ENCODE measurements around the gene KCNE5. TPM values are rescaled to one million over a fixed set of nuclear protein-coding genes. Genes with fewer than 3 reads are reported as not detected.
"Not testable (repeated sequence)": the region's sequence is repeated elsewhere in the genome, so short reads cannot be mapped to it uniquely, and the experiment has no call there.

Gene KCNE5
- total RNA-seq, 2 experiments from 2014 or later: 0.42 to 0.71 TPM

GRCh38 chrX:109622270-109622669, 2.7 kb downstream of the KCNE5 start:
- CTCF ChIA-PET: no interaction called here
- POLR2A ChIA-PET: no interaction called here

DNA sequence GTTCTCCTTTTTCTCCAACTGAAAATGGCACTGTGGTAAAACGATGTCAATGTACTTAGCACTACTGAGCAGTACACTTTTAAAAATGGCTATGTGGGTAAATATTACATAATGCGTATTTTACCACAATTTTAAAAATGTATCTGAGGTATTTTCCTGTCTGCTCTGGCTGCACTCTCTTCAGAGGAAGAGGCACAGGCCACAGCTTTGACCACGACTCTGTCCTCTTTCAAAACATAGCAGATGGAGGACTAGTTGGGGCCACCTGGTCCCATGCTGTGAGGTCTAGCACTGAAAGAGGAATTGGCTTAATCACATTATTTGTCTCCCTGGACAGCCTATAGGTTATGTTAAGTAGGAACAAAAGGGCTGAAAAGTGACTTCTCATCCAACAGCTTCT, 5.2 kb downstream of the KCNE5 start:
- CTCF ChIA-PET: no interaction called here
- POLR2A ChIA-PET: no interaction called here

DNA sequence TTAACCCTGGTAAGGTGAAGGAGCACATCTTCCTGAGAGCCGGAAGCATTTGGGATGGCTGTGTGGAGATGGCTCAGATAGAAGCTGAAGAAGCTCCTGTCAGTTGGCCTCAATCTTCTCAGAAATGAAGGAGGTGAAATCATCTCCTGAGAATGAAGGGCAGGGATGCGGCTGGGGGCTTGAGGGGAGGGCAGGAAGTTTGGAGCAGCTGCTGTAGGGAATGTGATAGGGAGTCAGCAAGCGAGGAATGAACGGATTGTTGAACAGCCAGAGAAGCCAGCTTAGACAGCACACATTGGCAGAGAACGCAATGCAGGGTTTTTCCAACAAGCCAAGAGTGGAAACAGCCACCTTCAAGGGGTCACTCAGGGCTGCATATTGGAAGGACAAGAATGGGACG, 10.0 kb downstream of the KCNE5 start:
- ChIA-PET CTCF (no interaction called here), POLR2A (no interaction called here)

DNA sequence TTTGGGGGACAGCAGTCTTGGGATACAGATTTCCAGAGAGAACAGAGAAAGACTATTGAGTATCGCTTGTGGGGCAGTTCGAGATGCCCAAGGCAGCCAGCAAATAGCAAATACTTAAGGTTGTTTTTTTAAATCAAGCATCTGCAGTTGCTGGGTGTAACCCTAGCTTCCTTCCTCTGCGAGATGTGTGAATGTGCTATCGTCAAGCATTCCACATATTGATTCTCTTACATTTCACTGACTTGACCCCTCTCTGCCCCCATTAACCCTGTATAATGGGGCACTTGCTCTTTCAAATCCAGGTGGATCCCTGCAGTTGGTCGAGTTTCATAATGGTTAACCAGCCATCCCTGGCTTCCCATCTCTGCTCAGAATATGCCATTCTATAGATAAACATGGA, 23.5 kb downstream of the KCNE5 start:
- ChIA-PET CTCF (no interaction called here), POLR2A (no interaction called here)

DNA sequence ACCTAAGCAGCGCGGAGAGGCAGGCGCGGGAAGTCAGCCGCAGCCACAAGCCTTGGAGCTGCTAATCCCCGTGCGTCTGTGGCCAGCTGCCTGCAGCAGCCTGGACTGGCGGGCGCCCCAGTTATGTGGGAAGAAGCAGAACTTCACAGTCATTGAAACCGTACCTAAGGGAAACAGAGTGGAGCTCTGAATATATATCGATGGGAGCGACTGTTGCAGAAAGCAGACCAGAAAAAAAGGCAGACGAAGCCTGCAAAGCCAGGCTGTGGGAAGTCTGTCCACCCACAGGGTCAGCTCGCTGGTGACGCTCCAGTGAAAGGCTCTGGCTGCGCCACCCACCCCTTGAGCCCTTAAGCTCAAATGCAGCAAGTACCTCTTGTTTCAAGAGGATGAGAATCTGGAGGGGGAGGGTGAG, 24.7 kb downstream of the KCNE5 start:
- POLR2A ChIA-PET: no interaction called here
- CTCF ChIA-PET: no interaction called here

- POLR2A ChIA-PET: no interaction called here
- CTCF ChIA-PET: no interaction called here
Observed at GRCh38 chrX:109596015-109596414, 29.0 kb downstream of the KCNE5 start.

- POLR2A ChIA-PET: no interaction called here
- CTCF ChIA-PET: no interaction called here
Observed at GRCh38 chrX:109590176-109590575, 34.8 kb downstream of the KCNE5 start.

DNA sequence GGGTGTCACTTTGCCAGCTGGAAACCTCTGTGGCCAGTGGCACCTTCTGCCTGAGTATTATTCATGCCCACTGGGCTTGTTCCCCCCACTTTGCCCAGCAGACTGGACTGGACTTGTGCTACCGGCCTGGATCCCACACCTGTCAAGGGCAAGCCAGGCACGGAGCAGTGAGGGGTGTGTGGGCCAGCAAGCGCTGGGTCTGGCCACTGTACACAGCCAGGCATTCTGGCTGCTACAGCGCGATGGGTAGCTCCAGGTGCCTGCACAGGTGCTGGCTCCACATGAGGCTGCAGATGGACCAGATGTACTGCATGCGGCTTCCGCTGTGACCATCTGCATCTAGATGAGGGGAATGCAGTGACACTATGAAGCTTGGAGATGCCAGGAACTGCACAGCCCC, 39.5 kb downstream of the KCNE5 start:
- ChIA-PET CTCF (no interaction called here), POLR2A (no interaction called here)

- ChIA-PET POLR2A (no interaction called here), CTCF (no interaction called here)
Observed at GRCh38 chrX:109578916-109579315, 46.1 kb downstream of the KCNE5 start.

GRCh38 chrX:109577055-109577454, 47.9 kb downstream of the KCNE5 start:
- CTCF ChIA-PET: no interaction called here
- POLR2A ChIA-PET: no interaction called here

DNA sequence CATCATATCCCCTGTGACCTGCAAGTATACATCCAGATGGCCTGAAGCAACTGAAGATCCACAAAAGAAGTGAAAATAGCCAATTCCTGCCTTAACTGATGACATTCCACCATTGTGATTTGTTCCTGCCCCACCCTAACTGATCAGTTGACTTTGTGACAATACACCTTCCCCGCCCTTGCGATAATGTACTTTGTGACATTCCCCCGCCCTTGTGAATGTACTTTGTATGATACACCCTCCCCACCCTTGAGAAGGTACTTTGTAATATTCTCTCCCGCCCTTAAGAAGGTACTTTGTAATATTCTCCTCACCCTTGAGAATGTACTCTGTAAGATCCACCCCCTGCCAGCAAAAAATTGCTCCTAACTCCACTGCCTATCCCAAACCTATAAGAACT, 48.9 kb downstream of the KCNE5 start:
- POLR2A ChIA-PET, CTCF ChIA-PET: not testable (repeated sequence)

Other genes with a start within 250 kb of the KCNE5 start
- not detected for gene GUCY2F, start 143.1 kb downstream of the KCNE5 start, total RNA-seq
- 10 to 100 TPM; 12.4 to 13.1 TPM for gene NXT2, start 88.3 kb downstream of the KCNE5 start, total RNA-seq
- gene ACSL4, start 108.1 kb upstream of the KCNE5 start, total RNA-seq: 10 to 100 TPM; 85.0 to 89.6 TPM